HG03159 (cell line): ENCODE measurements around the gene ZNF574.
"Not testable (repeated sequence)": the region's sequence is repeated elsewhere in the genome, so short reads cannot be mapped to it uniquely, and the experiment has no call there.

Experiments used
- ATAC-seq: cut with Tn5 transposase; IDR thresholded peaks from one replicate; pipeline ENCODE4 v1.9.1; 2021; ENCODE audit warnings: mild to moderate bottlenecking, moderate library complexity; ENCODE audit not compliant: unreplicated experiment

Gene ZNF574

GRCh38 chr19:42075616-42076379, at the start of gene ZNF574:
Gene ZNF574 (plus strand): TSS chr19:42076166. CDS start chr19:42078607, 2,441 bp downstream.
- peak; percentile 92 for ATAC-seq

- ATAC-seq, result no peak
Measured at GRCh38 chr19:42028304-42029216, 47.4 kb upstream of the ZNF574 start.

- no peak for ATAC-seq
Measured at GRCh38 chr19:42030645-42031440, 45.1 kb upstream of the ZNF574 start.

GRCh38 chr19:42032431-42032830, 43.5 kb upstream of the ZNF574 start:
- ATAC-seq, result no peak

GRCh38 chr19:42033413-42033812, 42.6 kb upstream of the ZNF574 start:
- ATAC-seq, result no peak

- not testable (repeated sequence) for ATAC-seq
Measured at GRCh38 chr19:42034640-42035391, 41.1 kb upstream of the ZNF574 start.

GRCh38 chr19:42037649-42038048, 38.3 kb upstream of the ZNF574 start:
- ATAC-seq, result no peak

GRCh38 chr19:42038666-42039065, 37.3 kb upstream of the ZNF574 start:
- ATAC-seq, result no peak

- ATAC-seq, result no peak
Measured at GRCh38 chr19:42040031-42040430, 35.9 kb upstream of the ZNF574 start.

GRCh38 chr19:42040491-42040890, 35.5 kb upstream of the ZNF574 start:
- ATAC-seq, result not testable (repeated sequence)

- no peak for ATAC-seq
Measured at GRCh38 chr19:42042455-42043170, 33.4 kb upstream of the ZNF574 start.

- ATAC-seq, result no peak
Measured at GRCh38 chr19:42045575-42045974, 30.4 kb upstream of the ZNF574 start.

- no peak for ATAC-seq
Measured at GRCh38 chr19:42048992-42049391, 27.0 kb upstream of the ZNF574 start.

- ATAC-seq, result no peak
Measured at GRCh38 chr19:42051166-42052115, 24.5 kb upstream of the ZNF574 start.

GRCh38 chr19:42052241-42052863, 23.6 kb upstream of the ZNF574 start:
- ATAC-seq, result no peak

- no peak for ATAC-seq
Measured at GRCh38 chr19:42053037-42053935, 22.7 kb upstream of the ZNF574 start.

- no peak for ATAC-seq
Measured at GRCh38 chr19:42054205-42054604, 21.8 kb upstream of the ZNF574 start.
